HL-60 (cell line): ENCODE results near the gene ITGA7.

Source experiments
- CTCF ChIP-seq: IDR thresholded peaks from one replicate; pipeline ENCODE4 v1.5.1; 2011; ENCODE audit warnings: low read length, control low read depth, inconsistent platforms; ENCODE audit not compliant: insufficient read depth
- REST ChIP-seq: IDR thresholded peaks from 2 replicates; pipeline ENCODE4 v1.6.1; 2012; ENCODE audit warnings: low read depth; ENCODE audit not compliant: insufficient replicate concordance

GRCh38 chr12:55686366-55687010 is 21.2 kb downstream of the ITGA7 start:
- TF ChIP-seq CTCF (no peak), REST (no peak)
